Measurements from ENCODE around the gene ACOT2. TPM values are rescaled to one million over a fixed set of nuclear protein-coding genes. Genes with fewer than 3 reads are reported as not detected.
"Not testable (repeated sequence)": the region's sequence is repeated elsewhere in the genome, so short reads cannot be mapped to it uniquely, and the experiment has no call there.

Gene ACOT2
- total and polyA plus RNA-seq, 12 donors, result 54.9 to 267 (median 153) TPM

GRCh38 chr14:73549889-73550524 is 19.0 kb upstream of the ACOT2 start:
- H3K36me3 ChIP-seq; H3K27me3 ChIP-seq; H3K4me3 ChIP-seq; H3K4me1 ChIP-seq; H3K9me3 ChIP-seq; DNase-seq; H3K27ac ChIP-seq; intact Hi-C loops (cut with DNase I): not testable (repeated sequence)
- 97% methylated on average over 5 of the region's 6 CpGs; no CpG with 5 or more reads in 1 of the 2 donors for WGBS, 2 donors
- peak in 1 of 8 donors; percentile 52 for ATAC-seq

DNA sequence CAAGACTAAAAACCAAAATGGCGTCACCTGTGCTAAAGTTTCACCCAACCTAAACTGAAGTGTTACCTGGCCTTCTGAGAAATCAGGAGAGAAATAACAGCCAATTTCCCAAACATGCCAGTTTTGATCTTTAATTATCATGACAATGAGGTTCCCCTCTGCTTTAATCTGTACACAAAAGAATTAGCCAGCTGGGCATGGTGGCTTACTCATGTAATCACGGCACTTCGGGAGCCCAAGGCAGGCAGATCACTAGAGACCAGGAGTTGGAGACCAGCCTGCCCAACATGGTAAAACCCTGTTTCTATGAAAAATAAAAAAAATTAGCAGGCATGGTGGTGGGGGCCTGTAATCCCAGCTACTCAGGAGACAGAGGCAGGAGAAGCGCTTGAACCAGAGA is 15.2 kb upstream of the ACOT2 start:
- Histone ChIP-seq H3K27ac (no peak overlapping the region), H3K36me3 (no peaks in the 10 kb centered on the region), H3K27me3 (no peaks in the 10 kb centered on the region), H3K9me3 (no peaks in the 10 kb centered on the region), H3K4me3 (no peak overlapping the region), H3K4me1 (no peaks in the 10 kb centered on the region)
- DNase-seq (no peak), ATAC-seq (no peak)
- WGBS, 2 donors, result 96% methylated on average over 4 of the region's 4 CpGs; no CpG with 5 or more reads in 1 of the 2 donors
- TF ChIP-seq, protein P1, sequence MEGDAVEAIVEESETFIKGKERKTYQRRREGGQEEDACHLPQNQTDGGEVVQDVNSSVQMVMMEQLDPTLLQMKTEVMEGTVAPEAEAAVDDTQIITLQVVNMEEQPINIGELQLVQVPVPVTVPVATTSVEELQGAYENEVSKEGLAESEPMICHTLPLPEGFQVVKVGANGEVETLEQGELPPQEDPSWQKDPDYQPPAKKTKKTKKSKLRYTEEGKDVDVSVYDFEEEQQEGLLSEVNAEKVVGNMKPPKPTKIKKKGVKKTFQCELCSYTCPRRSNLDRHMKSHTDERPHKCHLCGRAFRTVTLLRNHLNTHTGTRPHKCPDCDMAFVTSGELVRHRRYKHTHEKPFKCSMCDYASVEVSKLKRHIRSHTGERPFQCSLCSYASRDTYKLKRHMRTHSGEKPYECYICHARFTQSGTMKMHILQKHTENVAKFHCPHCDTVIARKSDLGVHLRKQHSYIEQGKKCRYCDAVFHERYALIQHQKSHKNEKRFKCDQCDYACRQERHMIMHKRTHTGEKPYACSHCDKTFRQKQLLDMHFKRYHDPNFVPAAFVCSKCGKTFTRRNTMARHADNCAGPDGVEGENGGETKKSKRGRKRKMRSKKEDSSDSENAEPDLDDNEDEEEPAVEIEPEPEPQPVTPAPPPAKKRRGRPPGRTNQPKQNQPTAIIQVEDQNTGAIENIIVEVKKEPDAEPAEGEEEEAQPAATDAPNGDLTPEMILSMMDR (IDR thresholded peaks at IDR 0.05), result no peak
- intact Hi-C loops (cut with DNase I), result no loop called here

DNA sequence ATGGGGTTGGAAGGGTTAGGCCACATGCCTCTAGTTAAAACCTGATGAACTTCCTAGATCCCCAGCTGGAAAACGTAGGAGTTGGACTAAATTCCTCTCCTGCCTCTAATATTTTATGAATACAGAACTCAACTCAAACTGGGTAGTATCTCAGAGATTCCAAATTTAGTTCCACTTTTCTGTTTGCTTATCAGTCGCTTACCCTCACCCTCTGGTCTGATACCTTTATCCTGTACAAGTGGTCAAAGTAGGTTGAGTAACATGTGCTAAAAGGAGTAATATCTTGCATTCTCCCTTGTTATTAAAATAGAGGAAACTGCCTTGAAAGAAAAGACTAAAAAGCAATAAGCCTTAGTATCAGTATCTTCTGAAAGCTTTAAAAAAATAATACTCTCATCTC is 11.8 kb upstream of the ACOT2 start:
- WGBS, 2 donors, result 41% methylated on average over 2 of the region's 2 CpGs; no CpG with 5 or more reads in 1 of the 2 donors
- ATAC-seq; intact Hi-C loops (cut with DNase I): not testable (repeated sequence)

DNA sequence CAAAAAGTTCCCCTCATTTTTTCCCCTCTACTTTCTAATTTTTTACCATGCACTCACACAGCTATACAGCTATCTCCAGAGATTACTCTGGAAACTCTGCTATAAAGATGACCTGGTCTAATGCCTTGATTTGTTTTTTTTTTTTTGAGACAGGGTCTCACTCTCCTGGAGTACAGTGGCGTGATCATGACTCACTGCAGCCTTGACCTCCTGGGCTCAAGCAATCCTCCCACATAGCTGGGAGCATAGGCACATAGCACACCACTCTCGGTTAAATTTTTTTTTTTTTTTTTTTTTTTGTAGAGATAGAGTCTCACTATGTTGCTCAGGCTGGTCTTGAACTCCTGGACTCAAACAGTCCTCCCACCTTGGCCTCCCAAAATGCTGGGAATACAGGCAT is 10.8 kb upstream of the ACOT2 start:
- ATAC-seq; H3K27me3 ChIP-seq; DNase-seq; H3K4me3 ChIP-seq; H3K36me3 ChIP-seq; H3K27ac ChIP-seq; intact Hi-C loops (cut with DNase I); H3K4me1 ChIP-seq: not testable (repeated sequence)
- peaks cover 0 to 13% (median 0%) of the 10 kb centered on the region in 11 donors for H3K9me3 ChIP-seq
- WGBS, 2 donors, result 93% methylated on average over 1 of the region's 2 CpGs; no CpG with 5 or more reads in 1 of the 2 donors

More for the DNA sequence above, 11.8 kb upstream of the ACOT2 start:
- not testable (repeated sequence) for H3K27me3 ChIP-seq, H3K27ac ChIP-seq, H3K9me3 ChIP-seq, H3K4me3 ChIP-seq, H3K36me3 ChIP-seq, DNase-seq, H3K4me1 ChIP-seq

GRCh38 chr14:73562256-73562655 is 6.8 kb upstream of the ACOT2 start:
- H3K4me1 ChIP-seq, result not testable (repeated sequence)
- intact Hi-C loops (cut with DNase I), result loop anchor here in 3 of 10 donors (10.0 kb wide), 1 partner anchor 47 kb away; no protein-coding TSS in a partner anchor

DNA sequence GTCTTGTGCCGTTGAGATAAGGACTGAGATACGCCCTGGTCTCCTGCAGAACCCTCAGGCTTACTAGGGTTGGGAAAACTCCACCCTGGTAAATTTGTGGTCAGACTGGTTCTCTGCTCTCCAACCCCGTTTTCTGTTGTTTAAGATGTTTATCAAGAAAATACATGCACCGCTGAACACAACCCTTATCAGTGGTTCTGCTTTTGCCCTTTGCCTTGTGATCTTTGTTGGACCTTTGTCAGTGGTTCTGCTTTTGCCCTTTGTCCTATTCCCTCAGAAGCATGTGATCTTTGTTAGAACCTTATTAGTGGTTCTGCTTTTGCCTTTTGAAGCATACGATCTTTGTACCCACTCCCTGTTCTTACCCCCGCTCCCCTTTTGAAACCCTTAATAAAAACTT is 6.3 kb upstream of the ACOT2 start:
- not testable (repeated sequence) for H3K4me3 ChIP-seq, ATAC-seq, H3K36me3 ChIP-seq, H3K27me3 ChIP-seq, H3K27ac ChIP-seq, DNase-seq
- intact Hi-C loops (cut with DNase I), result loop anchor here in 3 of 10 donors (10.0 kb wide), 1 partner anchor 48 kb away; no protein-coding TSS in a partner anchor
- Histone ChIP-seq H3K9me3 (peaks cover 0 to 13% (median 0%) of the 10 kb centered on the region in 11 donors), H3K4me1 (peaks cover 0 to 14% (median 11%) of the 10 kb centered on the region in 9 donors)
- WGBS, 2 donors, result 89 to 94% methylated on average over 6 of the region's 6 CpGs

More at GRCh38 chr14:73562256-73562655, 6.8 kb upstream of the ACOT2 start:
- peaks cover 0 to 13% (median 0%) of the 10 kb centered on the region in 11 donors for H3K9me3 ChIP-seq
- WGBS, 2 donors, result 94 to 96% methylated on average over 7 of the region's 7 CpGs
- not testable (repeated sequence) for ATAC-seq, H3K36me3 ChIP-seq, H3K4me3 ChIP-seq, H3K27ac ChIP-seq, DNase-seq, H3K27me3 ChIP-seq

DNA sequence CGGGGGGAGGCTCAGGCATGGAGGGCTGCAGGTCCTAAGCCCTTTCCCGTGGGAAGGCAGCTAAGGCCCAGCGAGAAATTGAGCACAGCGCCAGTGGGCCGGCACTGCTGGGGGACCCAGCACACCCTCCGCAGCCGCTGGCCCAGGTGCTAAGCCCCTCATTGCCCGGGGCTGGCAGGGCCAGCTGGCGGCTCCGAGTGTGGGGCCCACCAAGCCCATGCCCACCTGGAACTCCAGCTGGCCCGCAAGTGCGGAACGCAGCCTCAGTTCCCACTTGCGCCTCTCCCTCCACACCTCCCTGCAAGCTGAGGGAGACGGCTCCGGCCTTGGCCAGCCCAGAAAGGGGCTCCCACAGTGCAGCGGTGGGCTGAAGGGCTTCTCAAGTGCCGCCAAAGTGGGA is 2.6 kb upstream of the ACOT2 start:
- intact Hi-C loops (cut with DNase I), result loop anchor here in 5 of 10 donors (5.0 to 10.0 kb wide), 2 partner anchors 39 to 52 kb away; no protein-coding TSS in a partner anchor
- 91 to 96% methylated on average over 18 of the region's 18 CpGs for WGBS, 2 donors
- H3K4me1 ChIP-seq, result peaks cover 3 to 42% (median 31%) of the 10 kb centered on the region in 9 donors
- peaks cover 0 to 13% (median 0%) of the 10 kb centered on the region in 11 donors for H3K9me3 ChIP-seq
- DNase-seq, H3K27ac ChIP-seq, H3K36me3 ChIP-seq, H3K4me3 ChIP-seq, H3K27me3 ChIP-seq, ATAC-seq: not testable (repeated sequence)

- intact Hi-C loops (cut with DNase I), result loop anchor here in 5 of 10 donors (5.0 to 10.0 kb wide), 2 partner anchors 40 to 52 kb away; no protein-coding TSS in a partner anchor
- H3K4me3 ChIP-seq, H3K27ac ChIP-seq, H3K9me3 ChIP-seq, H3K27me3 ChIP-seq, H3K36me3 ChIP-seq, DNase-seq, ATAC-seq: not testable (repeated sequence)
- WGBS, 2 donors, result 96 to 97% methylated on average over 6 of the region's 6 CpGs
- peaks cover 3 to 44% (median 31%) of the 10 kb centered on the region in 9 donors for H3K4me1 ChIP-seq
These were observed 2.1 kb upstream of the ACOT2 start for GRCh38 chr14:73566935-73567334.
